ENCODE measurements around the gene NFASC.

GRCh38 chr1:205008896-205009295 lies 138.2 kb downstream of the NFASC start:
- TF ChIP-seq POLR2AphosphoS5 (IDR thresholded peaks at IDR 0.05) (no peak), CTCF (IDR thresholded peaks at IDR 0.05) (no peak), POLR2A (IDR thresholded peaks at IDR 0.05) (no peak), EP300 (IDR thresholded peaks at IDR 0.05) (no peak)

Measured in sigmoid colon (tissue), 4 donors.